ENCODE measurements around the gene SNAP29.
A peak's percentile ranks its signal among the peaks of the same experiment; 100 is the strongest.
"Not testable (repeated sequence)": the region's sequence is repeated elsewhere in the genome, so short reads cannot be mapped to it uniquely, and the experiment has no call there.

The SNAP29 gene

GRCh38 chr22:20867179-20868024, 8.6 kb downstream of the SNAP29 start:
- DNase-seq: no peak

- DNase-seq: no peak
Measured at GRCh38 chr22:20868025-20868962, 9.5 kb downstream of the SNAP29 start.

- DNase-seq: no peak
Measured at GRCh38 chr22:20869234-20869633, 10.4 kb downstream of the SNAP29 start.

GRCh38 chr22:20873214-20873613, 14.4 kb downstream of the SNAP29 start:
- no peak for DNase-seq

- DNase-seq: no peak
Measured at GRCh38 chr22:20875296-20875695, 16.5 kb downstream of the SNAP29 start.

- no peak for DNase-seq
Measured at GRCh38 chr22:20877715-20878114, 18.9 kb downstream of the SNAP29 start.

GRCh38 chr22:20881231-20881630, 22.4 kb downstream of the SNAP29 start:
- no peak for DNase-seq

- no peak for DNase-seq
Measured at GRCh38 chr22:20881869-20882815, 23.3 kb downstream of the SNAP29 start.

GRCh38 chr22:20882855-20883254, 24.0 kb downstream of the SNAP29 start:
- no peak for DNase-seq

GRCh38 chr22:20884454-20884853, 25.6 kb downstream of the SNAP29 start:
- DNase-seq: no peak

GRCh38 chr22:20885017-20885556, 26.3 kb downstream of the SNAP29 start:
- no peak for DNase-seq

- peak in 1 of 4 experiments; percentile 24 for DNase-seq
Measured at GRCh38 chr22:20885557-20886323, 26.9 kb downstream of the SNAP29 start.

GRCh38 chr22:20887375-20887774, 28.6 kb downstream of the SNAP29 start:
- no peak for DNase-seq

- no peak for DNase-seq
Measured at GRCh38 chr22:20889025-20889704, 30.4 kb downstream of the SNAP29 start.

GRCh38 chr22:20889904-20890540, 31.2 kb downstream of the SNAP29 start:
- no peak for DNase-seq

GRCh38 chr22:20890975-20891374, 32.2 kb downstream of the SNAP29 start:
- no peak for DNase-seq

- not testable (repeated sequence) for DNase-seq
Measured at GRCh38 chr22:20897737-20898136, 38.9 kb downstream of the SNAP29 start.

GRCh38 chr22:20899827-20900423, 41.1 kb downstream of the SNAP29 start:
- DNase-seq: no peak

- not testable (repeated sequence) for DNase-seq
Measured at GRCh38 chr22:20901093-20902033, 42.6 kb downstream of the SNAP29 start.
